Hematopoietic multipotent progenitor cell treated with erythropoietin and hydrocortisone succinate and interleukin-3 and kit ligand, for 17 days (in vitro differentiated cells): ENCODE data around the gene ADAMTSL2.

Source experiments
- DNase-seq: peaks from one replicate; pipeline ENCODE4 v3.0.0-alpha.2; 2015; ENCODE audit warnings: low spot score

The ADAMTSL2 gene

DNA sequence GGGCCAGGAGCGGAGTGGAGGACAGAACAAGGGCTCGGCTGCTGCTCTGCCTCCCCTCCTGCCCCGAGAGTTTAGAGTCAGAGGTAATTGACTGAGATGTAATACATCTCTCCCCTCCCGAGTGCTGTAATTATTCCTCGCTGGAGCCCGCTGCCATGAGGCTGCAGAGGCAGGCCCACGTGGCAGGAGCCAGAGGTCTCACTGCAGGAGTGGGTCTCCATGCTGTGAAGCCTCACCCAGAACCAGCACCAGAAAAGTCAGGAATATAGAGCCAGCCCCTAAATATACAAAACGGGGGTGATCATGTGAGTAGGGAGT lies 72.2 kb downstream of the ADAMTSL2 start:
- no peak for DNase-seq

DNA sequence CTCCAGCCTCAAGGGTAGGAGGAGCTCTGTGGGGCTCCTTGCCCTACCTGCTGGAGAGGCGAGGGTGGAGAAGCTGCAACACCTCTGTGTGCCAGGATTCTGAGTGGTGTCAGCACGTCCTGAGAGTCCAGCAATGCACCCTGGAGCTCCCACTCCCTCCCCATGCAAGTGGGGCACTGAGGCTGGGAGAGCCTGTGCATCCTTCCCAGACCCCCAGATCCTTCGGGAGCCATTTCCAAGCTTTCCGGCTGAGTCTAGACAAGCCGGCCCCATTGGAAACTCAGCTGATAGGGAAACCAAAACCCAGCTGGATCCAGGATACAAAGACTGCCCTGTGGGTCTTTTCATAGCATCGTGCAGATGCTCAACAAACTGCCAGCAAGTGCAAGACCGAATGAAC lies 72.9 kb downstream of the ADAMTSL2 start:
- no peak for DNase-seq

DNA sequence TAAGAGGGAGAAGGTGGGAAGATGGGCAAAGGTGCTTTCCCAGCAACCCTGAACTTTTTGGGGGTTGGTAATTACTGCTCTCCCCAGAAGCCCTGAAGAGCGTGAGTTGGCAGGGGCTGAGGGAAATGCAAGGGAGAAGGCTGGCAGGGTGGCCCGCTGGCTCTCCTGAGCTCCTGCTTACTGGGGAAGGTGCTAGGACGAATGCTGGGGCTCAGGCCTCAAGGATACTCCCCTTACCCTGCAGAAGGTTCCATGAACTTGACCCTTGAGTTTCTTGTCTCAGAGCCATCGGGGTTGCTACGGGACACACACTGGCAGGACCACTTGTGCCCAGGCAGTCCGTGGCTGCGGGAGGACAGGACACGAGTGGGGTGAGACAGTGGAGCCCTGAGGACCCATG lies 73.5 kb downstream of the ADAMTSL2 start:
- DNase-seq = no peak

DNA sequence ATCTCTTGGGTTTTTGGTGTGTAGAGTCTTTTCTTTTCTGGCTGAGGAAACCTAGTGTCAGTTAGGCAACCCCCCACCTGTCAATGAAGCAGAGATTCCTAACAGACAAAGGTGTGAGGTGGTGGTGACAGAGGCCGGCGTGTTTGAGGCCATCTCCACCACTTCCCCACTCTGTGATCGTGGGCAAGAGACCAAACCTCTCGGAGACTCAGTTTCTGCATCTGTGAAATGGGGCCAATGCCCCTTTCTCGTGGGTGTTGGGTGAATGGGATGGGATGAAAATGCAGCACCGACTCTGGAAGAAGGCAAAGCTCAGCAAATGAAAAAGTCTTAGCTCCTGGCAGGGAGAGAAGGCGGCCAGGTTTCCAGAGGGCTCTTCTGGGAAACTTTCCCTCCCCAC lies 73.9 kb downstream of the ADAMTSL2 start:
- no peak for DNase-seq

DNA sequence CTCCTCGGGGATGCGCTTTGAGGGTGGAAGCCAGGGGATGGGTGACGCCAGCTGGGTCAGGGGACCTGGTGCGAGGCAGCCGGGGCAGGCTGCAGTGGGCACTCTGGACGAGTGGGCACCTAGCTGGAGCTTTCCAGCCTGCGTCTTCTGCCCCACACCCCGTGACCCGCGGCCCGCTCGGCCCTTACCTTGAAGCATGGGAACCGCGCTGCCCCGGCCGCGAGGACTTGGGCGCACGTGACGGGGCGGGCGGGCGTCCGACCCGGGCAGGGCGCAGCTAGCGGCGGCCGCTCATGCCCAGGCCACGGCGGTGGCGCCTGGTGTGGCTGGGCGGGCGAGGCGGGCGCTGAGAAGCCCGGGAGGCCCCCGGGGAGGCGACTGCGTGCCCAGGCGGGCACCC lies 74.4 kb downstream of the ADAMTSL2 start:
- no peak for DNase-seq

DNA sequence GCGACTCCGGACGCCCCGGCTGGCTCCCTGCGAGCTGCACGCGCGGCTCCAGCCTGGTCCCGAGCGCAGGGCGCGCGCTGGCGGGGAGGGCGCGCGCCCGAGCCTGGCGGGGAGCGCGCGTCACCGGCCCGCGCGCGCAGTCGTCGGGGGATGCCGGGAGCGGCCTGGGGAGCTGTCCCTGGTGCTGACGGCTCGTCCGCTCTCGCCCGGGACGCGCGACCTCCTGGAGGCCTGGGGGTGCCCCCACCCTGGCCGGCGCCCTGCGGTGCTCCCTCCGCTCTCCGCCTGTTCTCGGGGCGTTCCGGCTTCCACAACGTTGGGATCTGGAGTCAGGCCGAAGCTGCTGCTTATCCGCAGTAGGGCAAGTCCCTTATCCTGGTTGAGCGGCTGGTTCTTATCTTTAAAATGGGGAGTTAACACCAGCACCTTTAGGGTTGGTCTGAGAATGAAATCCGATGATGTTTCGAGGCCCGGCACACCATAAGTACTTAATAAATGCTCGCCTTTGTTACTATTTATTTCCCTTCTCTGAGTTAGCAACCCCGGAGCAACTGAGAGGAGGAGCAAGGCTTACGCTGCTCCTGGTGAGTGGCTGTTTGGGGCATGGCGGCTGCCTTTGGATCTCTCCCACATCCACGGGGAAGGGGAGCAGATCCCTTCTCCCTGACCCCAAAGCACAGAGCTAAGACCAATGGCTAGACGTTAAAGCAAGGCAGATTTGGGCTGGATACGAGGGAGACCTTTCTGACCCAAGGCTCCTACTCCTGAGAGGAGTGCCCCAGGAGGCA lies 75.0 kb downstream of the ADAMTSL2 start, which contains the start of gene FAM163B:
Gene FAM163B, minus strand, starts transcription at position 79 of the 788 bp plus-strand sequence. CDS start 29,166 bp downstream, outside the sequence.
- DNase-seq = no peak

DNA sequence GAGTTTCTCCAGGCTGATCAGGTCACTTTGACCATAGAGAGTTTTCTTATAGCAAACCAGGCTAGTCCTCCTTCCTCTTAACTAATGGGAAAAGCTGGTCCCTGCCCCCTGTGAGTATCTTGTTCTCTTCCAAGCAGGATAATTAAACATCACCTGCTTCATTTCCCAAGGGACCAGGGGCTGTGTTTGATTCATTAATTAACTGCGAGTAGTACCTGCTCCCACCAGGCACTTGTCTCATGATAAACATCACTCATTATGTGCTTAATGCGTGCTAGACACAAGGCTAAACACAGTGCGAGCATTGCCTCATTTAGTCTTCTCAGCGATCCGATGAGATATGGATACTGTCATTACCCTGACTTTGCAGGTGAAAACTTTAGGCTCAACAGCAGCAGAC lies 76.3 kb downstream of the ADAMTSL2 start:
- no peak for DNase-seq

DNA sequence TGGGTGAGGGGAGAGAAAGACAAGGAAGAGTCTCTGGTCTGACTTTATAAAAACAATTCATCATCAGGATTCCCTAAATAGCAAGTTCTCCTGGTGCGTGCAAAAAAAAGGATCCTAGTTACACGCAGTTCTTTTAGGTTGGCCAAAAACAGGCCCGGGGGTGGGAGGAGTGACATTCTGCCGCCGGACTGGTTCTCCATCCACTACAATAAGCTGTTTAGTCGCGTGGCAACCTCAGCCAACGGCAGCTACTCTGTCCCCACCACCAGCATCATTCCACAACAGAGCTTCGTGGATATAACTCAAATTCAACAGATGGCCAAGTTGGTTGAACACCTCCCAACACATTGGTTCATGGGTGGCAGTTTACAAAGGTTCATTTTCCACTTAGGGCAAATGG lies 77.5 kb downstream of the ADAMTSL2 start:
- DNase-seq = no peak

DNA sequence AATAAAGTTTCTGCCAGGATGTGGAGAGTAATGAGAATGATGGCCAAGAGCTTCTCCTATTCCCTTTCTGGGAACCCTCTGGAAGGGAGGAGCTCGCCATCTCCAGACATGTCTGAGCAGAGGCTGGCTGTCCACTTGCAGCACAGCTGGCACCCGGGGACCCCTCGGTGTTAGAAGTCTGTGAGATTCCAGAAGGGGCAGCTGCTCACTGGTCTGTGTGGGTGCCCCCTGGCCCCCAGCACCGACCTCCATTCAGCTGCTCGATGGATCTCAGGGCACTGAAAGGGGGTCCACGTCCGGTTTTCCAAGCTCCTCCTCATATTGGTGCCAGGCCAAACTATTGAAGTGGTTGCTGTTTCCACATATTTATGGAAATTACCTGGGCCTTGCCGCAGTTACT lies 78.3 kb downstream of the ADAMTSL2 start:
- DNase-seq = no peak

DNA sequence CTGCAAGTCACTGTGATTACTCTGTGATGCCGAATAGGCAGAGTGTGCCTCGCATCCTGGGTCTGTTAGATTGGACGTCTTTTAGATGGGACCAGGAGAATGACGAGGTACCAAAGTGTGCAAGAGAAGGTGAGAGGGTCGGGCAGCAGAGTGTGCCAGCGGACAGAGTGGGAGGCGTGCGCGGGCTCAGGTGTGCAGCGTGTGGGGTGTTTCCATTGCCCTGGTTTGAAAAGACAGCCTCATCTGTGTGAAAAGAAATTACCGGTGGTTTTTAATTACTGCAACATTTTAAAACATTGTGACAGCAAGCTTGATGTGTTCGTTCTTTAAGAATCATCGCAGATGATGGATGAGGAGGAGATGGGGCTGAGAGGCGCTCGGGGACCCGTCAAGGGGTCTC lies 78.9 kb downstream of the ADAMTSL2 start:
- DNase-seq = no peak

DNA sequence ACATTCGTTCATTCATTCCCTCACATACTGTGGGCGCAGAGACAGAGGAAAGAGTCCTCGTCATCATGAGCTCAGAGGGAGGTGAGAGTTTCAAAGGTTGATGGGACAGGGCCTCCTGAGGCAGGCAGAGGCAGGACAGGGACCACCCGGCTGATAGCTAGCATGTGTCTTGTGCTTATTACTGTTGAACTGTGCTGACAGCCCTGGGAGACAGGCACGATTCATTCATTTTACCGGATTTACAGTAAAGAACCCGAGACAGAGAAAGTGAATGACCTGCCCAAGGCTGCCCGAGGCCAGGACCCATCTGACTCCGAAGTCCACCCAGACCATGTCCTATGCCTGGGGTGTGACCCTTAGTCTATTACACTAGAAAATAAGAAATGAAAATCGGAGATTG lies 79.6 kb downstream of the ADAMTSL2 start:
- DNase-seq = no peak

DNA sequence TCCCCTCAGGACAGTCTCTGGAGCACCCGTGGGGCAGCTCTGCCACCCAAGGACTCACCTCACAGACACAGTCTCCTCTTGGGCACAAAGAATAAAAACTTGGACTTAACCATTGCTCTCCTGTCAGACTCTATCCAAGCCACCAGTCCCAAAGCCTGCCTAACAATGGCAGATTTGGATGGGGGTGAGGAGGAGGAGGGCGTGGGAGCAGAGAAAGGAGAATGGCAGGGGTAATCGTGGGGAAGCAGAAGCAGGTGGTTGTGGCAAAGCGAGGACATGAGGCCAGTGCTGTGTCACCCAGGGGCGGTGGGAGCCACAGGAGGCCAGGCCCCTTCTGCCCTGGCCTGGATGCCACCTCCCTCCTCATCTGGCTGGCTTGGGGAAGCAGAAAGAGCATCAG lies 80.2 kb downstream of the ADAMTSL2 start:
- DNase-seq = no peak

DNA sequence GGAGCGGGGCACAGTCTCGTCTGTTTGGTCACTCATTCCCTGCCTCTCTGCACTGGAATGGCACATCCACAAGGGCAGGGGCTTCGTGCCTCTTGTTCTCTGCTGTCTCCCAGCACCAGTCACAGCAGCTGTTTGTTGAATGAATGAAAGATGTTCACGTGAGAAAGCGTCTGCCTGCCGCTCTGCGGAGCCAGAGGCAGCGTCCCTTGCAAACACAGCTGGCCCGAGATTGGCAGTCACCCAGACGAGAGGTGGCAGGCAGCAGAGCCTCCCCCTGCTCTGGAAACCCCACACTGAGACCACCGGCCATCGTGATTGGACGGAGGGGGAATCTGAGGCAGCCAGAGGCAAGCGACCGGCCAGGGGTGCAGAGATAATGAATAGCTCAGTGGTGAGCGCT lies 80.7 kb downstream of the ADAMTSL2 start:
- DNase-seq = no peak

DNA sequence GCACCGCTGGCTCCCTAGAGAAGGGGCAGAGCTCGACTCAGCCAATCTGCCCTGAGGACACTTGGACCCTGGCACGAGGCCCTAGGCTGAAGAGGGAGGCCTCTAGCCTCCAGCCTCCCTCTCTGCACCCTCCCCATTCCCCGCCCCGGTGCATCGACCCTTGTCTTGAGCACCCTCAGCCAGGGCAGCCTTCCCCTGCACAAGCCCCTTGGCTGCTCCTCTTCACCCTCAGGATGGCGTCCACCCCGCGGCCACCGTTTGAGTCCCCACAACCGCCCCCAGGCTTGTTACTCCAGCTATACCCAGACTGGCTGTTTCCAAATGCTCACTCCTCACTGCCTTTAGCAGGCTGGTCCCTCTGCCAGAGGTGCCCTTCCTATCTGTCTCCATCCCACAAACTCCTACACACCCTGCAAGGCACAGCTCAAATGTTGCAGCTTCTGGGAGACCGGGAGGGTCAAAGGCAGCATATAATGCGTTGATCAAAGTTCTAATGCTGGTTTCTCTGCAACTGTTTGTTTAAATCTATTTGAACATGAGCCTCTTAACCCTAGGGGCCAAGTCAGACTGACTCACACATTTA lies 81.2 kb downstream of the ADAMTSL2 start:
- no peak for DNase-seq

DNA sequence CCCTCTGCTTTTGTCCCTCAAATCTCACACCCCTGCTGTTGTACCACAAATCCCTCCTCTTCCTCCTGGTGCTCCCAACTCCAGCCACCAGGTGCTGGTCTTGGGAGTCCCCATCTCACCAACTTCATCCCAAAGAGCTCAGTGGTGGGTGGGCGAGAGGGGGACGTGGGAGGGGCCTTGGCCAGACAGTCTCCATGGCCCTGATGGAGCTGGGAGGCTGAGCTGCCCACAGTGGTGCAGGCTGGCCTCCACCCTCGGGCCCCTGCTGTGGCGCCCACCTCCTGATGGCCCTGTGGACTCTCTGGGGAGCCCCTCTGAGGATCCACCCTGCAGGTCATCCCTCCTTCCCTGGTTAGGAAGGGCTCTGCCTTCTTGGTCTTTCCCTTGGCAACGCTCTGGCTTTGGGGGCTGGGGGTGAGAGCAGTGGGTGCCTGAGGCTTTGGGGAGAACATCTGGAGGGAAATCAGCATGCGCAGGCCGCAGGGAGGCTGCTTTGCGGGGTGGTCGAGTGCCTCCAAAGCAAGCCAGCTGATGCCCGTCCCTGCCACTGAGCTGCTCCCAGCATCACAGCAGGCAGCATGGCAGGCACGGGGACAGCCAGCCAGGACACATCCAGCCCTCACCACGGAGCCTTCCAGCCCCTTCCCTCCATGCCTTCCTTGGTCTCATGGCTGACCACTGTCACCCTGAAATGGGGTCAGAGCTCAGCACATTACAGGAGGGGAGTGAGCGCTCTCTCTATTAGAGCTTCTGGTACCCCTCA lies 82.3 kb downstream of the ADAMTSL2 start:
- DNase-seq = no peak

DNA sequence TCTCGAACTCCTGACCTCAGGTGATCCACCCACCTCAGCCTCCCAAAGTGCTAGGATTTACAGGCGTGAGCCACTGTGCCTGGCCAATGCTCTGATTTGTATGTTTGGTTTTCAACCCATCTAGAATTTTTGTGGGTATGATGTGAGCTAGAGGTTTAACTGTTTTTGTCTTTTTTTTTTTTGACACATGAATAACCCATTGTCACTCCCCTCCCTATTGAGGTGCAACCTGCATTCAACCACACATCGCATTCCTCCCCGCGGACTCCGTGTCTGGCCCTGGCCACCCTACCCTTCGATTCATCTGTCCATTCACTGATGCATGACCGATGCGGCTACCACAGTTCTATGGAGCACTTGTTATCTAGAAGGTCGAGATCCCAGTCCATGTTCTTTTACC lies 84.2 kb downstream of the ADAMTSL2 start:
- DNase-seq = no peak

DNA sequence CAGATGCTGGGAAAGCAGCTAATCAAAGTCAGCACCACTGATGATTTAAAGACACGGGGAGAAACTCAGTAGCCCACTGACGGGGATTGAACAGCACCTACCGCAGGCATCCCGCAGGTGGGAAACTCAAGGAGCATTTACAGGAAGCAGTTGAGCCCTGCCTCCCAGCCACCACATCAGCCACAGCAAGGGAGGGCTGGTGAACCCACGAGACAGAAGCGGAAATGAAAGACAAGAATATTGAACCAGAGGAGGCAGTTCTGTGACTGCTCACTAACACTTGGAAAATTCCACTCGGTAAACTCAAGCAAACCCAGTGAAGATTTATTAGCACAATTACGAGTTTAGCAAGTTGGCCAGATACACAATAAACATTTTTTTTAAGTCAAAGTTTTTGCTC lies 85.3 kb downstream of the ADAMTSL2 start:
- DNase-seq = no peak

DNA sequence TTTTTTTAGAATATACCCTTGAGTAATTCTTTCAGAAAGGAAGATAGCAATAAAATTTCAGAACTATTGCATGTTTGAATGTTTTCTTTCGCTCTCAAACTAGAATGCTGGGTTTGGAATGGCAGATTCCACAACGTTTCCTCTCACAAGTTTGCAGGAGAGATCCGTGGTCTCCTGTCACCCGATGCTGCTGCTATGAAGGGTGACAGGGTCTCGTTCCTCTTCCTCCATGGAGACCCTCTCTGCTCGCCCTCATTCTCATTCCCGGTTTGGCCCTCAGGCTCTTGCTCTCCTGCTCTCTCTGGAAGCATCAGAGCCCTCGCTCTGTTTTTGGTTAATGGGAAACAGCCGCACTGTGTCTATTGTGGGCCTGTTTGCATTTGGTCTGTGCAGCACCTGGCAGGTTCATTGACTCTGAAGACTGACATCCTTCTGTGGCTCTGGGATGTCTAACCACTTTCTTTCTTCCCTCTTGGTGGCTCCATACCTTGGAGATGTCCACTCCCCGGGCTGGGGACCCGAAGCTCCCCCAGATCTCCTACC lies 87.3 kb downstream of the ADAMTSL2 start:
- no peak for DNase-seq

DNA sequence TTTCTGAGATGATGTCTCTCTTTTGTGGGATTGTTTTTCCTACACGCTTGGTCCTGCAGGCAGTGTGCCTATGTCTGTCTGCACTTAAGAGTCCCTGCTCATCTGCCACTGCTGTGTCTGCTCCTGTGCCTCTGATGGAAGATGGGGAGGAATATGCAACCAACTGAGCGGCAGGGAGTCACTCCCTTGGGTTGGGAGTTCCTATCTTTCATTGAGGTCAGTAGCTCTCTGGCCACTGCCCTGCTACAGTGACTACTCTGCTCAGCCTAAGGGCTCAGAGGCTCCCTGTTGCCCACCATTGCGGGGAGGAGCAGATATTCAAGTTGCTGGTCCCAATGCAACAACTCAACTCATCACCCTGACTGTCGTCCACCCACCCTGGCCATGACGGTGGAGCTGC lies 88.1 kb downstream of the ADAMTSL2 start:
- DNase-seq = no peak
